ENCODE measurements around the gene PCSK1.

- no peak for TF ChIP-seq CTCF (IDR thresholded peaks at IDR 0.05)
- no peak for TF ChIP-seq POLR2A (IDR thresholded peaks at IDR 0.05)
These were observed 7.6 kb downstream of the PCSK1 start for GRCh38 chr5:96425443-96425842.
